BE2C (cell line): ENCODE results near the gene NRROS.
"Not testable (repeated sequence)": the region's sequence is repeated elsewhere in the genome, so short reads cannot be mapped to it uniquely, and the experiment has no call there.

Source experiments
- DNase-seq: peaks from one replicate; pipeline ENCODE4 v3.0.0-alpha.2; 2020
- H3K27me3 ChIP-seq: fragments of 250-450 bp; sonication (Bioruptor Pico); 2 replicates; pipeline ENCODE4 v1.5.1; 2020; ENCODE audit warnings: mild to moderate bottlenecking
- H3K36me3 ChIP-seq: fragments of 250-450 bp; sonication (Bioruptor Pico); 2 replicates; pipeline ENCODE4 v1.5.1; 2020; ENCODE audit warnings: mild to moderate bottlenecking
- H3K4me1 ChIP-seq: fragments of 250-450 bp; sonication (Bioruptor Pico); 2 replicates; pipeline ENCODE4 v1.5.1; 2020
- H3K4me3 ChIP-seq: 2 replicates; pipeline ENCODE4 v1.5.1; 2011; ENCODE audit warnings: low read depth, low read length
- H3K9me3 ChIP-seq: fragments of 250-450 bp; sonication (Bioruptor Pico); 2 replicates; pipeline ENCODE4 v1.5.1; 2020
- TF ChIP-seq, protein P1 (sequence below): IDR thresholded peaks from 2 replicates; pipeline ENCODE4 v1.5.1; 2012; ENCODE audit warnings: mild to moderate bottlenecking, low read depth, low read length

The NRROS gene

DNA sequence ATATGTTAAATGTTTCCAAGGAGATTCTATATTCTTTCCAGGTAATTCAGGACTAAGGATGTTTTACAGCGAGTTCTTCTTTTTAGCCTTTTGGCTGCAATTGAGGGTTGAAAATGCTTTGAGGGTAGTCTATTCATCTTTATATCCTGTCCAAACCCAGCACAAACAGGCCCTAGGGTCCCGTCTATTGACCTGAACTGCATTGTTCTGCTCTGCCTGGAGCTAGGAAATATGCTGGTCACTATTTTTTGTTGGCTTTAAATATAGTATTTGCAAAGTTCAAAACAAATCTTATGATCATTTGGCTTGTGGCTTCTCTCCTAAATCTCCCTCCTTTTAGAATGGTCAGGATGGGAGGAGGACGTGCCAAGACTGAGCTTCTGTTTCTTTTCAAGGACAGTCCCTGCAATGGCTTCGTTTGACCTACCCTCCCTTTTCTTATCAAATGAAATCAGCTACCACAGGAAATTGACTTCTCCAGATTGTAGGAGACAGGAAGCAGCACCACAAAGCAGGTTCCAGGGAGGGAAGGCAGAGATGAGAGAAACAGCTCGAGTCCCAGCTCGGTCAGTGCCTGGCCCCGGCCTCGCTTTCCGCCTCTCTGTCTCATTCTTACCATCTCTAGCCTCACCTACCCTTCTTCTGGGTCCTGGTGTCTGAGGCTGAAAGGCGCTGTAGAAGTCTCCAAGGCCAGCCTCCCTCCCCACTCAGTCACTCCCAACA is 27.6 kb upstream of the NRROS start:
- Histone ChIP-seq H3K27me3 (no peaks in the 10 kb centered on the region), H3K9me3 (no peaks in the 10 kb centered on the region), H3K36me3 (no peaks in the 10 kb centered on the region), H3K4me1 (peaks cover 8% of the 10 kb centered on the region), H3K4me3 (no peak overlapping the region)
- DNase-seq, result no peak
- TF ChIP-seq, protein P1, sequence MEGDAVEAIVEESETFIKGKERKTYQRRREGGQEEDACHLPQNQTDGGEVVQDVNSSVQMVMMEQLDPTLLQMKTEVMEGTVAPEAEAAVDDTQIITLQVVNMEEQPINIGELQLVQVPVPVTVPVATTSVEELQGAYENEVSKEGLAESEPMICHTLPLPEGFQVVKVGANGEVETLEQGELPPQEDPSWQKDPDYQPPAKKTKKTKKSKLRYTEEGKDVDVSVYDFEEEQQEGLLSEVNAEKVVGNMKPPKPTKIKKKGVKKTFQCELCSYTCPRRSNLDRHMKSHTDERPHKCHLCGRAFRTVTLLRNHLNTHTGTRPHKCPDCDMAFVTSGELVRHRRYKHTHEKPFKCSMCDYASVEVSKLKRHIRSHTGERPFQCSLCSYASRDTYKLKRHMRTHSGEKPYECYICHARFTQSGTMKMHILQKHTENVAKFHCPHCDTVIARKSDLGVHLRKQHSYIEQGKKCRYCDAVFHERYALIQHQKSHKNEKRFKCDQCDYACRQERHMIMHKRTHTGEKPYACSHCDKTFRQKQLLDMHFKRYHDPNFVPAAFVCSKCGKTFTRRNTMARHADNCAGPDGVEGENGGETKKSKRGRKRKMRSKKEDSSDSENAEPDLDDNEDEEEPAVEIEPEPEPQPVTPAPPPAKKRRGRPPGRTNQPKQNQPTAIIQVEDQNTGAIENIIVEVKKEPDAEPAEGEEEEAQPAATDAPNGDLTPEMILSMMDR, result no peak

DNA sequence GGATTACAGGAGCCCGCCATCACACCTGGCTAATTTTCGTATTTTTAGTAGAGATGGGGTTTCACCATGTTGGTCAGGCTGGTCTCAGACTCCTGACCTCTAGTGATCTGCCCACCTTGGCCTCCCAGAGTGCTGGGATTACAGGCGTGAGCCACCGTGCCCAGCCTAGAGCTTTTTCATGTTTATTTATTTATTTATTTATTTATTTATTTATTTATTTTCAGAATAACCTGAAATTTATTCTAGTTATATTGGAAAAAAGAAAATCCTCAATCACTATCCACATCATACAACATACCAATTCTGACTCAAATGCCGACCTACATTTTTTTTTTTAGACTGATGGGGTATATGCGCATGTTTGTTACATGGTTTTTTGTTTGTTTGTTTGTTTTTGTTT is 24.3 kb upstream of the NRROS start:
- not testable (repeated sequence) for H3K27me3 ChIP-seq, H3K9me3 ChIP-seq, H3K4me3 ChIP-seq, H3K36me3 ChIP-seq, DNase-seq, H3K4me1 ChIP-seq

DNA sequence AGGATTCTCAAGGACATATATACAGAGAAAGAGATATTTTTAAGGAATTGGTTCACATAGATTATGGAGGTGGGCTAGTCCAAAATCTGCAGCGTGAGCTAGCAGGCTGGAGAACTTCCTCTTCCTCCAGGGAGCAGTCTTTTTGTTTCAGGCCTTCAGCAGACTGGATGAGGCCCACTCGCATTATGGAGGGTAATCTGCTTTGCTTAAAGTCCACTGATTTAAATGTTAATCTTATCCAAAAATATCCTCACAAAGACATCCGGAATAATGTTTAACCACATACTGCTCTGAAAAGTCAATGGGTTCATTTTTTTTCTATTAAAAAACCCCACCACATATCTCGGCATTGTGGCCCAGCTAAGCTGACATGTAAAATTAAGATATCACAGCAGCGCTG is 22.2 kb upstream of the NRROS start:
- TF ChIP-seq, protein P1, result no peak
- no peaks in the 10 kb centered on the region for H3K9me3 ChIP-seq
- H3K27me3 ChIP-seq, result no peaks in the 10 kb centered on the region
- H3K4me3 ChIP-seq, result no peak overlapping the region
- DNase-seq, result no peak
- H3K36me3 ChIP-seq, result no peaks in the 10 kb centered on the region
- H3K4me1 ChIP-seq, result peaks cover 3% of the 10 kb centered on the region

DNA sequence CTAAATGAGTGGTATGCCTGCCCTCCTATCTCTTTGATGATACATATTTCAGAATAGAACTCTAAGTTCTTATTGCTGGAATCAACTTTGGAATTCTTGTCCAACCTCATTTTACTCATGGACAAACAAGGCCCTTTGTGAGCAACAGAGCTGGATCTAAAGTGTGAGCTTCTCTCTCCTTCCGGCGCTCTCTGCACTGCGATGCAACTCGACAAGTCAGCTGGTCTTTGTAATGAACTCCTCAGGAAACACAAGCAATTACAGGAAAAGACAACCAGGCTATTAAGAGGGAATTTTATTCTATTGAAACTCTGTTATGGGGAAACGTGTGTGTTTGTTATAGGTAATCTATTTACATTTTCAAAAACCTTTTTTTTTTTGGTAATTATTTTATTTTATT is 20.3 kb upstream of the NRROS start:
- no peaks in the 10 kb centered on the region for H3K4me1 ChIP-seq
- TF ChIP-seq, protein P1, result no peak
- H3K36me3 ChIP-seq, result no peaks in the 10 kb centered on the region
- no peak for DNase-seq
- H3K27me3 ChIP-seq, result no peaks in the 10 kb centered on the region
- no peaks in the 10 kb centered on the region for H3K9me3 ChIP-seq
- no peak overlapping the region for H3K4me3 ChIP-seq

DNA sequence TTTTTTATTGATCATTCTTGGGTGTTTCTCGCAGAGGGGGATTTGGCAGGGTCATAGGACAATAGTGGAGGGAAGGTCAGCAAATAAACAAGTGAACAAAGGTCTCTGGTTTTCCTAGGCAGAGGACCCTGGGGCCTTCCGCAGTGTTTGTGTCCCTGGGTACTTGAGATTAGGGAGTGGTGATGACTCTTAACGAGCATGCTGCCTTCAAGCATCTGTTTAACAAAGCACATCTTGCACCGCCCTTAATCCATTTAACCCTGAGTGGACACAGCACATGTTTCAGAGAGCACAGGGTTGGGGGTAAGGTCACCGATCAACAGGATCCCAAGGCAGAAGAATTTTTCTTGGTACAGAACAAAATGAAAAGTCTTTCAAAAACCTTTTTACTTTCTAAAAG is 19.9 kb upstream of the NRROS start:
- not testable (repeated sequence) for H3K27me3 ChIP-seq, DNase-seq, H3K4me3 ChIP-seq, H3K9me3 ChIP-seq, H3K36me3 ChIP-seq, H3K4me1 ChIP-seq

DNA sequence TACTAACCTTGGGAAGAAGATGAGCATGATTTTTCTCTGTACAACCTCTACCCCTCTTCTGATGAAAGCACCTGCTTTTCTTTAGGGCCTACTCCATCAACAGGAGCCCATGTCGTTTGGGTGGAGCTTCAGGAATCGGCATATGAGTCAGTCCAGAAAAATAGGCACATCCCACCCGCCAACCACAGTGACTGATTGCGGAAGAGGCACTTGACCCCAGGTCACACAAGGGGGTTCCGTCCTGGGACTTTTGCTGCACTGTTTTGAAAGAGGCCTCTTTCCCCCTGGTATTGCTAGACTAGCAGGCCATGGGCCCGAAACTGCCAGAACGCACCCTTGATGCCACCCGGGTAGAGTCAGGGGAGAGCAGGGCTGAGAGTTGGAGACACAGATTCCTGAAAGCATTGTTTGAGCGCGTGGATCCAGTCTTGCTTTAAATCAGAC is 19.3 kb upstream of the NRROS start:
- Histone ChIP-seq H3K27me3 (no peaks in the 10 kb centered on the region), H3K4me3 (no peak overlapping the region), H3K9me3 (no peaks in the 10 kb centered on the region), H3K4me1 (no peaks in the 10 kb centered on the region), H3K36me3 (no peaks in the 10 kb centered on the region)
- DNase-seq, result no peak
- TF ChIP-seq, protein P1, result no peak

DNA sequence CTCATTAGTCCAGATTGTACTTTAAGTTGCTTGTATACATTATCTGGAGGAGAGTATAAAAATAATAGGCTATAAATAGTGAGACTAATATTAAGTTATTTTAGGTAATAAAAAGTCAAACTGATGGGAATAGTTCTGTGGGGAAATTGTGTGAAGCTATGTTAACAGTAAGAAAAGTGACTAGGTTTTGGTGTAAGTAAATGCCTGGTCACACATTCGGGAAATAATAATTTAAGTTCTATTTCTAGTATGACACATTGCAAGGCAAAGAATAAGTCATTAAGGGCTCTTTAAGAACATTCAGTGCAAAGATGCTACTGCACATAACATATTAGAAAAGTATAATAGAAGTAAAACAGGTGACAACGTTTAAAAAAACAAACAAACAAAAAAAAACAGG is 18.8 kb upstream of the NRROS start:
- Histone ChIP-seq H3K27me3 (no peaks in the 10 kb centered on the region), H3K4me3 (no peak overlapping the region), H3K36me3 (no peaks in the 10 kb centered on the region), H3K4me1 (no peaks in the 10 kb centered on the region), H3K9me3 (no peaks in the 10 kb centered on the region)
- TF ChIP-seq, protein P1, result no peak
- no peak for DNase-seq
